ENCODE measurements around the gene TMEM138. TPM values are rescaled to one million over a fixed set of nuclear protein-coding genes. Genes with fewer than 3 reads are reported as not detected.

The TMEM138 gene
- total and polyA plus RNA-seq, 2 of the 13 experiments (the other 11 are each of a cell fraction or from before 2014, with no cell fraction given) = 43.5 to 61.0 TPM

GRCh38 chr11:61334434-61335354, 27.5 kb upstream of the TMEM138 start (continued):
- TF ChIP-seq PCBP2 (optimal IDR thresholded peaks at IDR 0.05; ENCODE audit: low read depth, low read length, poor library complexity, severe bottlenecking) (no peak), JUNB (CRISPR knock-in tag; IDR thresholded peaks at IDR 0.05; ENCODE audit: borderline replicate concordance) (no peak), HOXA7 (CRISPR knock-in tag; IDR thresholded peaks at IDR 0.05) (no peak), ZNF704 (CRISPR knock-in tag; IDR thresholded peaks at IDR 0.05; ENCODE audit: borderline replicate concordance) (no peak), NCOA2 (CRISPR knock-in tag; IDR thresholded peaks at IDR 0.05) (peak; percentile 30; the same call in 1 of the 2 replicates), KAT7 (CRISPR knock-in tag; IDR thresholded peaks at IDR 0.05; ENCODE audit: borderline replicate concordance) (peak; percentile 74), PCBP1 (IDR thresholded peaks at IDR 0.05; ENCODE audit: borderline replicate concordance, low read depth, low read length) (no peak), HIVEP1 (CRISPR knock-in tag; IDR thresholded peaks at IDR 0.05) (no peak), SUZ12 (IDR thresholded peaks at IDR 0.05; ENCODE audit: low read depth, low read length) (no peak), TEAD2 (CRISPR knock-in tag; IDR thresholded peaks at IDR 0.05) (no peak), ZBTB3 (CRISPR knock-in tag; IDR thresholded peaks at IDR 0.05; ENCODE audit: borderline replicate concordance, low read depth) (no peak), ATAD3A (CRISPR knock-in tag; IDR thresholded peaks at IDR 0.05) (no peak; the same call in 1 of the 2 replicates), HOMEZ (CRISPR knock-in tag; IDR thresholded peaks at IDR 0.05; ENCODE audit: low read depth) (peak; percentile 51; the same call in 1 of the 2 replicates), GRHL1 (CRISPR knock-in tag; conservative IDR thresholded peaks at IDR 0.05) (no peak), ZNF432 (CRISPR knock-in tag; IDR thresholded peaks at IDR 0.05; ENCODE audit: borderline replicate concordance) (no peak), ZNF430 (CRISPR knock-in tag; IDR thresholded peaks at IDR 0.05) (no peak; the same call in 1 of the 2 replicates)
- TF ChIP-seq, protein P1, sequence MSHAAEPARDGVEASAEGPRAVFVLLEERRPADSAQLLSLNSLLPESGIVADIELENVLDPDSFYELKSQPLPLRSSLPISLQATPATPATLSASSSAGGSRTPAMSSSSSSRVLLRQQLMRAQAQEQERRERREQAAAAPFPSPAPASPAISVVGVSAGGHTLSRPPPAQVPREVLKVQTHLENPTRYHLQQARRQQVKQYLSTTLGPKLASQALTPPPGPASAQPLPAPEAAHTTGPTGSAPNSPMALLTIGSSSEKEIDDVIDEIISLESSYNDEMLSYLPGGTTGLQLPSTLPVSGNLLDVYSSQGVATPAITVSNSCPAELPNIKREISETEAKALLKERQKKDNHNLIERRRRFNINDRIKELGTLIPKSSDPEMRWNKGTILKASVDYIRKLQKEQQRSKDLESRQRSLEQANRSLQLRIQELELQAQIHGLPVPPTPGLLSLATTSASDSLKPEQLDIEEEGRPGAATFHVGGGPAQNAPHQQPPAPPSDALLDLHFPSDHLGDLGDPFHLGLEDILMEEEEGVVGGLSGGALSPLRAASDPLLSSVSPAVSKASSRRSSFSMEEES (CRISPR knock-in tag; IDR thresholded peaks at IDR 0.05) = no peak
- TF ChIP-seq, protein P2, sequence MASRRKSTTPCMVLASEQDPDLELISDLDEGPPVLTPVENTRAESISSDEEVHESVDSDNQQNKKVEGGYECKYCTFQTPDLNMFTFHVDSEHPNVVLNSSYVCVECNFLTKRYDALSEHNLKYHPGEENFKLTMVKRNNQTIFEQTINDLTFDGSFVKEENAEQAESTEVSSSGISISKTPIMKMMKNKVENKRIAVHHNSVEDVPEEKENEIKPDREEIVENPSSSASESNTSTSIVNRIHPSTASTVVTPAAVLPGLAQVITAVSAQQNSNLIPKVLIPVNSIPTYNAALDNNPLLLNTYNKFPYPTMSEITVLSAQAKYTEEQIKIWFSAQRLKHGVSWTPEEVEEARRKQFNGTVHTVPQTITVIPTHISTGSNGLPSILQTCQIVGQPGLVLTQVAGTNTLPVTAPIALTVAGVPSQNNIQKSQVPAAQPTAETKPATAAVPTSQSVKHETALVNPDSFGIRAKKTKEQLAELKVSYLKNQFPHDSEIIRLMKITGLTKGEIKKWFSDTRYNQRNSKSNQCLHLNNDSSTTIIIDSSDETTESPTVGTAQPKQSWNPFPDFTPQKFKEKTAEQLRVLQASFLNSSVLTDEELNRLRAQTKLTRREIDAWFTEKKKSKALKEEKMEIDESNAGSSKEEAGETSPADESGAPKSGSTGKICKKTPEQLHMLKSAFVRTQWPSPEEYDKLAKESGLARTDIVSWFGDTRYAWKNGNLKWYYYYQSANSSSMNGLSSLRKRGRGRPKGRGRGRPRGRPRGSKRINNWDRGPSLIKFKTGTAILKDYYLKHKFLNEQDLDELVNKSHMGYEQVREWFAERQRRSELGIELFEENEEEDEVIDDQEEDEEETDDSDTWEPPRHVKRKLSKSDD (CRISPR knock-in tag; IDR thresholded peaks at IDR 0.05; ENCODE audit: low read depth) = no peak
- TF ChIP-seq, protein P3, sequence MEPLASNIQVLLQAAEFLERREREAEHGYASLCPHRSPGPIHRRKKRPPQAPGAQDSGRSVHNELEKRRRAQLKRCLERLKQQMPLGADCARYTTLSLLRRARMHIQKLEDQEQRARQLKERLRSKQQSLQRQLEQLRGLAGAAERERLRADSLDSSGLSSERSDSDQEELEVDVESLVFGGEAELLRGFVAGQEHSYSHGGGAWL (CRISPR knock-in tag; IDR thresholded peaks at IDR 0.05) = 0 out of 2 replicates have a peak, but pooled peaks have one; percentile 39
